Mammary epithelial cell (primary cell): ENCODE measurements around the gene GUCY1A1.

Source experiments
- CTCF ChIP-seq, 2 donors: IDR thresholded peaks in 1 of 2; conservative IDR thresholded peaks in 1 of 2; 2 replicates each; pipeline ENCODE4 v1.5.1; 2011 to 2012; ENCODE audit warnings: inconsistent platforms in 2 of 2, low read length in 2 of 2, mild to moderate bottlenecking in 2 of 2, control low read depth in 1 of 2, low read depth in 1 of 2; ENCODE audit not compliant: insufficient read depth in 1 of 2; ENCODE audit errors: extremely low read depth in 1 of 2
- EZH2 ChIP-seq: IDR thresholded peaks from 2 replicates; pipeline ENCODE4 v1.6.1; 2012; ENCODE audit warnings: low read length, inconsistent platforms, borderline replicate concordance

- TF ChIP-seq CTCF (conservative IDR thresholded peaks at IDR 0.05 in 1 of 2, IDR thresholded peaks at IDR 0.05 in 1 of 2; ENCODE audit: extremely low read depth in 1 of 2, insufficient read depth in 1 of 2, low read depth in 1 of 2, low read length in 2 of 2) (no peak), EZH2 (no peak)
Observed at GRCh38 chr4:155741546-155741945, 74.9 kb downstream of the GUCY1A1 start.
